GM12875 (cell line): Measurements from ENCODE around the gene RASD2.

Experiments used
- H3K4me3 ChIP-seq: one replicate; pipeline ENCODE4 v1.5.1; 2011; ENCODE audit warnings: low read depth, low read length, control low read depth
- CTCF ChIP-seq: IDR thresholded peaks from 2 replicates; pipeline ENCODE4 v1.5.1; 2011; ENCODE audit warnings: low read depth, mild to moderate bottlenecking, control low read depth, inconsistent platforms, low read length, moderate library complexity, borderline replicate concordance; ENCODE audit not compliant: insufficient read depth

RASD2 gene

GRCh38 chr22:35537232-35537631 lies 3.4 kb upstream of the RASD2 start:
- TF ChIP-seq CTCF, result no peak
- H3K4me3 ChIP-seq, result no peak overlapping the region

GRCh38 chr22:35538801-35539321 lies 1.8 kb upstream of the RASD2 start:
- no peak overlapping the region for H3K4me3 ChIP-seq
- peak; percentile 72 for TF ChIP-seq CTCF

GRCh38 chr22:35539487-35539886 lies 1.1 kb upstream of the RASD2 start:
- H3K4me3 ChIP-seq, result no peak overlapping the region
- no peak for TF ChIP-seq CTCF

GRCh38 chr22:35539910-35540594 lies 579 bp upstream of the RASD2 start:
- H3K4me3 ChIP-seq, result peak overlapping the region; percentile 46
- no peak for TF ChIP-seq CTCF

- TF ChIP-seq CTCF, result no peak
- no peak overlapping the region for H3K4me3 ChIP-seq
These were observed 670 bp downstream of the RASD2 start for GRCh38 chr22:35541254-35541748.

- no peak overlapping the region for H3K4me3 ChIP-seq
These were observed 1.7 kb downstream of the RASD2 start for GRCh38 chr22:35542157-35542938.

More at GRCh38 chr22:35542157-35542938, 1.7 kb downstream of the RASD2 start:
- TF ChIP-seq CTCF, result no peak
